HS-5 (cell line): ENCODE data around the gene HSF4.

Experiments used
- DNase-seq: peaks from one replicate; pipeline ENCODE4 v3.0.0-alpha.2; 2012; ENCODE audit warnings: low read depth

The HSF4 gene

DNA sequence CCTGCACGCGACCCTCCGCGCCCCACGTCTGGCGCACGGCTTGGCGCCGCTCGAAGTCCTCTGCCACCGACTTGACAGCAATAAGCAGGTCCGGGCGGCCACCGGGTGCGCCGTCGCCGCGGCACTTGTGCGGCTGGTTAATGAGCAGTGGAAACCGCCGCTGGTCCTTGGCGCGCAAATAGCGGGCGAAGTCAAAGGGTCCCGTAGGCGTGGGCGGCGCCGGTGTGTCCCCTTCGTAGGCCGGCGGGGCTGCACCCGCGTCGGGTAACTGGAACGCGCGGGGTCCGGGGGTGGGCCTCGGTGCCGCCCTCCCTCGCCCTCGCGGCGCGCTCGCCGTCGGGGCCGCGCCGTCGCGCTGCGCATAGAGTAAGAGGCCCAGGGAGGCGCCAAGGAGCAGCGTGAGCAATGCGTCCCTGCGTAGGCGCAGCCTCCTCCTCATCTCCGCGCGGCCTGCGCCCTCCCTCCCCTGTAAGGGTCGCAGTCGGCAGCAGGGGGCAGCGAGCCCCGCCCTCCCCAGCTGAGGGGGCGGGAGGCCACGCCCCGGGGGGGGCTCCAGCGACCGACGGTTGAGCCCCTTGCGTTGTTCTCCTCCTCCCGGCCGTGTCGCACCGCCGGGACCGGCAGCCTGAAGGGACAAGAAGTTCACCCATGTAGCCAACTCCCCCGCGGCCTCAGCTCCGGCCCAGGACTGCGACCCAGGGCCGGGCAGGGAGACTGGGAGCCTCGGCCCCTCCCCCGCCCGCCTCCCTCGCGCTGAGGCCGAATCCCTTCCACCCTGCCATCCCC lies 14.3 kb upstream of the HSF4 start:
- DNase-seq: no peak

DNA sequence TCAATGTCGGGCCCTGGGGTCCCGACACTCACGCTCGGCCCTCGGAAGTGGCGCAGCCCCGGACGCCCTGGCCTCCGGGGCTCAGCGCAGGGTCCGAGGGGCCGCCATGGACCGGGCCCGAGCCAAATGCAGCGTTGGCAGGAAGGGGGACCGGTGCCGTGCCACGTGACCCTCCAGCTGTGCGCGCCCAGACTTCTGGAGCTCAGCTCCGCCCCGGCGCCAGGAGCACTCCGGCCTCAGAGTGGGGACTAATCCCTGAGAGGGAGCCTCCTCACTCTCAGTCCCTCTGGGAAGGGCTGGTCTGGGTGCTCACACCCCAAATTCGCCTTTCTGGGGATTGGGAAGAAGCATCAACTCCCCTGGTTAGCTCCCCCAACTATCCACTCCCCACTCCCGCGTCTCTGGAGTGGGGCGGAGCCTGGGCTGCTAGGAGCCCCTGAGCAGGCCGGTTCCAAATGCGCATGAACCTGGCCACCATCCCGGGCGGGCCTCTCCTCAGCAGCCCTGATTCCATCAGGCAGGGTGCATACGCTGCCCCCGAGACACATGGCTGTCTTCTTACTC lies 13.6 kb upstream of the HSF4 start, which contains the start of gene B3GNT9:
Gene B3GNT9, minus strand, starts transcription at position 166 of the 564 bp plus-strand sequence. CDS start 513 bp downstream, outside the sequence.
- DNase-seq: peak; percentile 58

DNA sequence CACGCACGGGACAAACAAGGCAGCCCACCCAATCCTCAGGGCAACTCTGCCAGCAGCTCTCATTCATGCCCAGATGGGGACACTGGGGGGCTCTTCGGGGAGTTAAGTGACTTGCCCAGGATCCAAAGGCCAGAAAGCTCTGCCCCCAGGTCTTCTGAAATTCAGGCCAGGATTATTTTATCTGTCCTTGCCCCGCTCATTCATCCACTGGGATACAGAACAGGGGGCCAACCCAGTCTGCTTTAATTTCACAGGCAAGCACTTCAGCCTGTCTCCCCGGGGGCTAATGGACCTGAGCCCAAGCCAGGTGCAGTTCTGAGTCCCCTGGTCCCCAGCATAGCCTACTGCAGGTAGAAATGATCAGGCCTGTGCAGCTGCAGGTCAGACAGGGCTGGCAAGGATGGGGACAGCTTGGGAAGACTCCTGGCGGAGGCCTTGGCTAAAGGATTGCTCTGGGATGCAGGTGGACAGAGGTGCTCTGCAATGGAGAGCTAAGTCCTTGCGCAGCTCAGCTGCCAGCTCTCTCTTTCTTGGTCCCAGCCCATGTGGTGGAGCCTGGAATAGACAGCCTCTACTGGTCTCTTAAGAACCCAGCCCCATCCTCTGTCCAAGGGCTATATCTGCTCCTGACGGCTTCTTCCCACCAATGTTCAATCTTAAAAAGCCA lies 13.0 kb upstream of the HSF4 start:
- DNase-seq: no peak

GRCh38 chr16:67154578-67155294 lies 9.8 kb upstream of the HSF4 start:
- DNase-seq: no peak

GRCh38 chr16:67155295-67156142 lies 9.0 kb upstream of the HSF4 start:
- no peak for DNase-seq

GRCh38 chr16:67156143-67156844 lies 8.3 kb upstream of the HSF4 start:
- no peak for DNase-seq

- DNase-seq: no peak
Measured at GRCh38 chr16:67157106-67157748, 7.3 kb upstream of the HSF4 start.

DNA sequence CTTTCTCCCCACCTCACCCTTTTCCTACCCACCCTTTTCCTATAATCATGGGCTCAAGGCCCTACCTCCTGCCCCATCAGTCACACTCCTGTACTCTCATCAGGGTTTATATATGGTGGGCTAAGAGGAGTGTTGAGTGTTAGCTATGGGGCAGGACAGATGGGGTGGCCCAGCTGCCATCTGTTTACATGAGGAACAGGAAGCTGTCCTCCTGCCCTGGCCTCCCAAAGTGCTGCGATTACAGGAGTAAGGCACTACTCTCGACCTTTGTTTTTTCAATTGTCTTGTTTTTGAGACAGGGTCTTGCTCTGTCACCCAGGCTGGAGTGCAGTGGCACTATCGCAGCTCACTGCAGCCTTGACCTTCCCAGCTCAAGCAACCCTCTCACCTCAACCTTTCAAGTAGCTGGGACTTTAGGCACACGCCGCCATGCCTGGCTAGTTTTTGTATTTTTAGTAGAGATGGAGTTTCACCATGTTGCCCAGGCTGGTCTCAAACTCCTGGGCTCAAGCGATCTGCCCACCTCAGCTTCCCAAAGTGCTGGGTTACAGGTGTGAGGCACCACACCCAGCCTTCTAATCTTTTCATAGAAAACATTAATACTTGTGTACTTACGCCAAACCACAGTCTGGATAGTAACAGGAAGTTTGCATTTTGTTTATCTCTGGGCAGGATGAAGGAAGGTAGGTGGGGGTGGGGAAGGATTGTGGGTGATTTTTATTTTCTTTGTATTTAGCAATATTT lies 6.5 kb upstream of the HSF4 start:
- DNase-seq: no peak

GRCh38 chr16:67158637-67159600 lies 5.6 kb upstream of the HSF4 start:
- no peak for DNase-seq

GRCh38 chr16:67161595-67162058 lies 2.9 kb upstream of the HSF4 start:
- DNase-seq: no peak

- no peak for DNase-seq
Measured at GRCh38 chr16:67162506-67163163, 1.9 kb upstream of the HSF4 start.

GRCh38 chr16:67163164-67163998 lies 1.2 kb upstream of the HSF4 start:
- DNase-seq: no peak

DNA sequence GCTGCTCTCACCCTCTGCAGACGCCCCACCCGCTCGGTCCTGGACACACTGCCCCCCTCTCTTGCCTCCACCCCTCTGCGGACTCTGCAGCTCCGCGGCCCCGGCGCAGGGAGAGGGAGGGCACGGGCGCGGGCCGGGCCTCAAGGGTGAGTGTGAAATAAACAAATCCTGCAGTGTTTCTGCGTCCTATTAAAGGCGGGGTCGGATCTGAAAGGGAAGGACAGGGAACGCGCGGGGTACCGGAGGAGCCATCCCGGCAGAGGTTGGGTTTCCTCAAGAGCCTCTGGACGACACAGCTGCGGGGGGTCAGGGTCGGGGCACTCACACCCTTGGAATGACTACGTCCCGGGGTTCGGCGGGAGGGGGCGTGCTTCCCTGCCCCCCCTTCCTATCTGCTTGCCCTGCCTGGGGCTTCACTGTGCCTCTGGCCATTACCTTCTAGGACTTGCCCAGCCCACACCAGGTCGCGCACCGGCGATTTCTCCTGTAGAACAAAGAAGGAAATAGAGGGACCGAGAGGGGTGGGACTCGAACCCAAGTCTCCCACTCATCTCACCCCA lies 466 bp upstream of the HSF4 start:
- no peak for DNase-seq

- DNase-seq: no peak
Measured at GRCh38 chr16:67165121-67166078, 855 bp downstream of the HSF4 start.

DNA sequence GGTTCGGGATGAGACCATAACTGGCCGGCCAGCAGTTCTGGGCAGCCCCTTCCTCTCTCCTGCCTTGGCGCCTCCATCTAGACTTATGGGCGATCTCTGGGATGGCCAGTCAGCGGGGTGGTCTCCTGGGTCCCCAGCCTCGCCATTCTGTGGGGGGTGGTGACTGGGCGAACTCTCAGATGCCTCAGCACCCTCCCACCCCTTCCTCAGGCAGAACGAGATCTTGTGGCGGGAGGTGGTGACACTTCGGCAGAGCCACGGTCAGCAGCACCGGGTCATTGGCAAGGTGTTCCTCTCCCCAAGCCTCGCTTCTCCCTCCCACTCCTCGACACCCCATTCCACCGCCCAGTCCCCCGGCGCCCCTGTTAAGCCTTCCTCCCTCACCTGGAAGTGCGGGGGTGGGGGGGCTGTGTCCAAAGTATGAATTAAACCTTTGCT lies 1.6 kb downstream of the HSF4 start:
- no peak for DNase-seq
